Hepatocyte (in vitro differentiated cells): Measurements from ENCODE around the gene TTF2.

Experiments
- EZH2 ChIP-seq: fragments of 200-600 bp; sonication (generic); IDR thresholded peaks from 2 replicates; pipeline ENCODE4 v1.6.1; 2016; ENCODE audit warnings: antibody characterized with exemption, mild to moderate bottlenecking, borderline replicate concordance
- EZH2phosphoT487 ChIP-seq: fragments of 200-600 bp; sonication (generic); IDR thresholded peaks from one replicate; pipeline ENCODE4 v1.6.1; 2018; ENCODE audit warnings: antibody characterized with exemption, mild to moderate bottlenecking, low read depth, moderate library complexity; ENCODE audit not compliant: unreplicated experiment, severe bottlenecking
- TF ChIP-seq, protein P1 (sequence below): fragments of 200-600 bp; sonication (generic); IDR thresholded peaks from 2 replicates; pipeline ENCODE4 v1.5.1; 2016; ENCODE audit warnings: antibody characterized with exemption, mild to moderate bottlenecking; ENCODE audit not compliant: poor library complexity

DNA sequence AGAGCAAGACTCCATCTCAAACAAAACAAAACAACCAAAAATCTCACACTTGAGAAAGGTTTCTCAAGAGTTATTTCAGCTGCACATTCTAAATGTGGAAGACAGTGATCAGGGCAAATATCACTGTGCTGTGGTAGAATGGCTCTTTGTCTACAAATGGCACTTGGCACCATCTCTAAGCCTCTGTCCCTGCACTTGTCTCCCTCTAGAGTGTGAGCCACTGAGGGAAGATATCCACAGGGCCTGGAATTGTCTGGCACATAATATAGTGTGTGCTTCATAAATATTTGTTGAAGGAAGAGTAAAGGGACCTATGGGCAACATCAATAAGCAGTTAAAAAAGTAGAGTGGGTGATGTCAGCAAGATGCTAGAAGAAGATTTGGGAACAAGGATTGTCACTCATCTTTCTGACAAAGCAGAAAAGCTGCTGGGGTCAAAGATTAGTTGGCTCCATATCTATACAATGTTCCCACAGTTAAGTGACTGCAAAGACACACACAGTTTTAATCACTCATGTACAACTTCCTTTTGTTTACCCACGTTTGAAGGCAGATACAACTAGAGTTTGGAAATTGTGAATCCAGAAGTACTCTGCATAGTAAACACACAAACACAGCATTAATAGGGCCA, 39.5 kb upstream of the TTF2 start:
- TF ChIP-seq, protein P1, sequence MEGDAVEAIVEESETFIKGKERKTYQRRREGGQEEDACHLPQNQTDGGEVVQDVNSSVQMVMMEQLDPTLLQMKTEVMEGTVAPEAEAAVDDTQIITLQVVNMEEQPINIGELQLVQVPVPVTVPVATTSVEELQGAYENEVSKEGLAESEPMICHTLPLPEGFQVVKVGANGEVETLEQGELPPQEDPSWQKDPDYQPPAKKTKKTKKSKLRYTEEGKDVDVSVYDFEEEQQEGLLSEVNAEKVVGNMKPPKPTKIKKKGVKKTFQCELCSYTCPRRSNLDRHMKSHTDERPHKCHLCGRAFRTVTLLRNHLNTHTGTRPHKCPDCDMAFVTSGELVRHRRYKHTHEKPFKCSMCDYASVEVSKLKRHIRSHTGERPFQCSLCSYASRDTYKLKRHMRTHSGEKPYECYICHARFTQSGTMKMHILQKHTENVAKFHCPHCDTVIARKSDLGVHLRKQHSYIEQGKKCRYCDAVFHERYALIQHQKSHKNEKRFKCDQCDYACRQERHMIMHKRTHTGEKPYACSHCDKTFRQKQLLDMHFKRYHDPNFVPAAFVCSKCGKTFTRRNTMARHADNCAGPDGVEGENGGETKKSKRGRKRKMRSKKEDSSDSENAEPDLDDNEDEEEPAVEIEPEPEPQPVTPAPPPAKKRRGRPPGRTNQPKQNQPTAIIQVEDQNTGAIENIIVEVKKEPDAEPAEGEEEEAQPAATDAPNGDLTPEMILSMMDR = no peak
- TF ChIP-seq EZH2phosphoT487 = no peak
- TF ChIP-seq EZH2 = no peak
